GM19099 (cell line): ENCODE measurements around the gene FRMPD1.

ENCODE experiments used
- POLR2A ChIP-seq: IDR thresholded peaks from 3 replicates; pipeline ENCODE4 v1.6.1; 2011; ENCODE audit warnings: low read depth; ENCODE audit not compliant: insufficient read length; ENCODE audit errors: extremely low read depth

Gene FRMPD1

GRCh38 chr9:37730256-37730655 is 79.5 kb downstream of the FRMPD1 start:
- TF ChIP-seq POLR2A, result no peak

DNA sequence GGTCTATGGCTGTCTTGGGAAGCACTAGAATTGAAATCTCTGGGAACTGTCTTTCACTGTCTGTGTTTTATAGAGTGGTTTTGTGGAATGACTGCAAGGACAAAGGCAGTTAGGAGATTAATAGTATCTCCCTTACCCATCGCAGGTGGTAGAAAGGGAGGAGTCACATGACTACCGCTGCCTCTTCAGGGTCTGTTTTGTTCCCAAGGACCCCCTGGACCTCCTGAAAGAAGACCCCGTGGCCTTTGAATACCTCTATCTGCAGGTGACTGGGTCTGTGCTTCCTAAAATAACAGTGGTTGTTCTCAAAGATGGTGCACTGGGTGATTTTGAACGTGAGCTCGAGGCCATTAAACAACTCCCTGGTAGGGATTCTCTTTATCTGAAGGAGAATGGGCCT is 80.1 kb downstream of the FRMPD1 start:
- no peak for TF ChIP-seq POLR2A

- TF ChIP-seq POLR2A, result no peak
These were observed 81.5 kb downstream of the FRMPD1 start for GRCh38 chr9:37732086-37732741.

GRCh38 chr9:37732952-37733351 is 82.2 kb downstream of the FRMPD1 start:
- no peak for TF ChIP-seq POLR2A

- no peak for TF ChIP-seq POLR2A
These were observed 88.5 kb downstream of the FRMPD1 start for GRCh38 chr9:37739222-37739621.

DNA sequence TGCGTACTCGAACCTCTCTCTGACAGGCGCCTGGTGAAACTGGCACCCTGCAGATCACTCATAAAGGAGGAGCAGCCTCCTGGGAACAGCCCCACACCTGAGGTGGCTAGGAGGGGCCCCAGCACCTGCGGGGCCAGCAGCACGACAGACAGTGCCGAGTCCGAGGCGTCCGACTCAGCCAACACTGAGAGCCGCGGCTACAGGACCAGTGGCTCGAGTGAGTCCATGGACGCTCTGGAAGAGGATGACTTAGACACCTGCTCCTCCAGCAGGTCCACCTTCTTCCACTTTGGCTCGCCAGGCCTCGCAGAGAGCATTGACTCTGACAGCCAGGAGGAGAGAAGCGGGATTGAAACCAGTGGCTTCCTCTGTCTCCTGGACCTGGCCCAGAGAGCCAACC is 89.4 kb downstream of the FRMPD1 start:
- TF ChIP-seq POLR2A, result no peak

GRCh38 chr9:37740631-37741328 is 90.0 kb downstream of the FRMPD1 start:
- no peak for TF ChIP-seq POLR2A

DNA sequence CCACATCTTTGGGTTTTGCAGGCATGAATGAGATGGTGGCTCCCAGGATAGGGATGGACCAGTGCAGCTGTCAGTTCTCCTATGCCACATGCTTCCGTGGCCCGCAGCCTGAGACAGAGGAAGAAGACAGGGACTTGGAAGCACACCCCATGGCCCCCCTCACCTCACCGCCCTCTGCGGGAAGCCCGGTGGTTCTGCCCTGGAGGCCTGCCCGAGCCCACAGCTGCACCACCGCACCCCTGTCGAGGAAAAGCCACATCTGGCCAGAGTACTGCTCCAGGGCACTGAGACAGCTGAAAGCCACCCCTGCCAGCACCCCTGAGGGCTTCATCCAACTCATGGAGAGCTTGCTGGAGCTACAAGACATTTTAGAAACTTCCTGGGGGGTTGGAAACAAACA is 95.2 kb downstream of the FRMPD1 start:
- no peak for TF ChIP-seq POLR2A

GRCh38 chr9:37746448-37747270 is 95.9 kb downstream of the FRMPD1 start:
- no peak for TF ChIP-seq POLR2A

- no peak for TF ChIP-seq POLR2A
These were observed 96.6 kb downstream of the FRMPD1 start for GRCh38 chr9:37747271-37747753.

- TF ChIP-seq POLR2A, result no peak
These were observed 98.4 kb downstream of the FRMPD1 start for GRCh38 chr9:37749129-37749528.

GRCh38 chr9:37751186-37751585 is 100.4 kb downstream of the FRMPD1 start:
- TF ChIP-seq POLR2A, result no peak

GRCh38 chr9:37752642-37753488 is 102.1 kb downstream of the FRMPD1 start:
- TF ChIP-seq POLR2A, result no peak

- TF ChIP-seq POLR2A, result peak; percentile 74
These were observed 102.9 kb downstream of the FRMPD1 start, which contains the start of gene TRMT10B for GRCh38 chr9:37753489-37754190. TSS of gene TRMT10B (plus strand) at chr9:37753805. CDS start at chr9:37761932, 8,127 bp downstream.

GRCh38 chr9:37758747-37759146 is 108.0 kb downstream of the FRMPD1 start:
- no peak for TF ChIP-seq POLR2A
